Measurements from ENCODE around the gene ETFDH. TPM values are rescaled to one million over a fixed set of nuclear protein-coding genes. Genes with fewer than 3 reads are reported as not detected.

Gene ETFDH
- total RNA-seq, 1 donor from 2014 or later: 11.5 TPM

GRCh38 chr4:158644356-158644755, 27.7 kb upstream of the ETFDH start:
- TF ChIP-seq CTCF (IDR thresholded peaks at IDR 0.05; ENCODE audit: partially characterized antibody, unreplicated experiment): no peak
- H3K9me3 Mint-ChIP-seq (ENCODE audit: unreplicated experiment): no peaks in the 10 kb centered on the region
- no peaks in the 10 kb centered on the region for H3K36me3 Mint-ChIP-seq (ENCODE audit: unreplicated experiment)
- no peaks in the 10 kb centered on the region for H3K4me1 Mint-ChIP-seq (ENCODE audit: low read depth, unreplicated experiment)
- H3K4me3 Mint-ChIP-seq (ENCODE audit: unreplicated experiment): no peak overlapping the region
- DNase-seq: no peak
- H3K27me3 Mint-ChIP-seq (ENCODE audit: unreplicated experiment): no peaks in the 10 kb centered on the region
- no peak overlapping the region for H3K27ac Mint-ChIP-seq (ENCODE audit: unreplicated experiment)

DNA sequence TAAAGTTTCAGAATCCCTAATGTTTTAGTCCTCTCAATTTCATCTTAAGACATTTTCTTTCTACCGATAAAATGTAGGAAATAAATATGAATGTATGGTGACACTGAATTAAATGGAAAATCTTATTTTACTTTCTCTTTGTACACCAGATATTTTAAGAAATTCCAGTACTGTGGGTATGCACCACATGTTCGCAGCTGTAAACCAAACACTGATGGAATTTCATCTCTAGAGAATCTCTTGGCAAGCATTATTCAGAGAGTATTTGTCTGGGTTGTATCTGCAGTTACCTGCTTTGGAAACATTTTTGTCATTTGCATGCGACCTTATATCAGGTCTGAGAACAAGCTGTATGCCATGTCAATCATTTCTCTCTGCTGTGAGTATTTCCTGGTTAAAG, 27.3 kb upstream of the ETFDH start:
- TF ChIP-seq CTCF (IDR thresholded peaks at IDR 0.05; ENCODE audit: partially characterized antibody, unreplicated experiment): no peak
- Mint-ChIP-seq H3K27ac (ENCODE audit: unreplicated experiment) (no peak overlapping the region), H3K27me3 (ENCODE audit: unreplicated experiment) (no peaks in the 10 kb centered on the region), H3K36me3 (ENCODE audit: unreplicated experiment) (no peaks in the 10 kb centered on the region), H3K4me3 (ENCODE audit: unreplicated experiment) (no peak overlapping the region), H3K4me1 (ENCODE audit: low read depth, unreplicated experiment) (no peaks in the 10 kb centered on the region), H3K9me3 (ENCODE audit: unreplicated experiment) (no peaks in the 10 kb centered on the region)
- no peak for DNase-seq

DNA sequence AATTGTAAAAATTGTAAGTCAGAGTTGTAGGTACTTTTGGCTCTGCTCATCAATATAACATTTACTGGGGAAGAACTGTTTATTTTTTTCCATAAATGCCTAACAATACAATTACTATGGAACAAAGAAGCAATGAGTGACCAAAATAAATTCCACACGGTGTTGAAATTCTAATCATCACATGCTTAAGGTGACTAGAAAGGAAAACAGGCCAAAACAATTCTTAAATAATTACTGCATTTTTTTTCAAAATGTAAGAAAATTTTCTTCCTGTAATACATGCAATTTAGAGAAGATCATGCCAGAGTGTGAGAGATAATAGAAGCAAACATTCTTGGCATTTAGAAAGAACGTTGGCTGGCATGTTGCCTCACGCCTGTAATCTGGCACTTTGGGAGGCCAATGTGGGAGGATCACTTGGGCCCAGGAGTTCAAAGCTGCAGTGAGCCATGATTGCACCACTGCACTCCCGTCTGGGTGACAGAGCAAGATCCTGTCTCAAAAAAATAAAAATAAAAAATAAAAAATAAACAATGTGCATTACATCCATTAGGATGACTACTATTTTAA, 22.9 kb upstream of the ETFDH start:
- TF ChIP-seq CTCF (IDR thresholded peaks at IDR 0.05; ENCODE audit: partially characterized antibody, unreplicated experiment): no peak
- Mint-ChIP-seq H3K4me3 (ENCODE audit: unreplicated experiment) (no peak overlapping the region), H3K27me3 (ENCODE audit: unreplicated experiment) (no peaks in the 10 kb centered on the region), H3K36me3 (ENCODE audit: unreplicated experiment) (no peaks in the 10 kb centered on the region), H3K4me1 (ENCODE audit: low read depth, unreplicated experiment) (no peaks in the 10 kb centered on the region), H3K27ac (ENCODE audit: unreplicated experiment) (no peak overlapping the region), H3K9me3 (ENCODE audit: unreplicated experiment) (no peaks in the 10 kb centered on the region)
- no peak for DNase-seq

GRCh38 chr4:158652920-158653319, 19.2 kb upstream of the ETFDH start:
- DNase-seq: no peak
- Mint-ChIP-seq H3K36me3 (ENCODE audit: unreplicated experiment) (no peaks in the 10 kb centered on the region), H3K27me3 (ENCODE audit: unreplicated experiment) (no peaks in the 10 kb centered on the region), H3K4me1 (ENCODE audit: low read depth, unreplicated experiment) (no peaks in the 10 kb centered on the region), H3K27ac (ENCODE audit: unreplicated experiment) (no peak overlapping the region), H3K4me3 (ENCODE audit: unreplicated experiment) (no peak overlapping the region), H3K9me3 (ENCODE audit: unreplicated experiment) (no peaks in the 10 kb centered on the region)
- TF ChIP-seq CTCF (IDR thresholded peaks at IDR 0.05; ENCODE audit: partially characterized antibody, unreplicated experiment): no peak

DNA sequence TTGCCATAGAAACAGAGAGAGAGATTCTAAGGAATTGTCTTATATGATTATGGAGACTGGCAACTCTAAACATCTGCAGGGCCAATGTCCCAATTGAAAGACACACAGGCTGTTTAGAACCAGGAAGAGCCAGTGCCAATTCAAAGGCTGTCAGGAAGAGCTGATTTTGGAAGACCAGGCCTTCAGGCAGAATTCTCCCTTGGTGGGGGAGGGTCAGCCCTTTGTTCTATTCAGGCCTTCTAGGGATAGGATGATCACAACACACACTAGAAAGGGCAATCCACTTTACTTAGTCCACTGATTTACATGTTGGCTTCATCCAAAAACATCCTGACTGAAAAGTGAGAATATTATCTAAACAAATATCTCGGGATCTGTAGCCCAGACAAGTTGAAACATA, 15.7 kb upstream of the ETFDH start:
- no peak for DNase-seq
- H3K9me3 Mint-ChIP-seq (ENCODE audit: unreplicated experiment): peaks cover 2% of the 10 kb centered on the region
- H3K27ac Mint-ChIP-seq (ENCODE audit: unreplicated experiment): no peak overlapping the region
- no peaks in the 10 kb centered on the region for H3K4me1 Mint-ChIP-seq (ENCODE audit: low read depth, unreplicated experiment)
- H3K4me3 Mint-ChIP-seq (ENCODE audit: unreplicated experiment): no peak overlapping the region
- no peaks in the 10 kb centered on the region for H3K27me3 Mint-ChIP-seq (ENCODE audit: unreplicated experiment)
- TF ChIP-seq CTCF (IDR thresholded peaks at IDR 0.05; ENCODE audit: partially characterized antibody, unreplicated experiment): no peak
- no peaks in the 10 kb centered on the region for H3K36me3 Mint-ChIP-seq (ENCODE audit: unreplicated experiment)
